GM10266 (cell line): ENCODE results near the gene CHRM5.

ENCODE experiments used
- DNase-seq: peaks from one replicate; pipeline ENCODE4 v3.0.0; 2012; ENCODE audit errors: extremely low spot score
- TF ChIP-seq, protein P1 (sequence below): IDR thresholded peaks from 2 replicates; pipeline ENCODE4 v1.5.1; 2012; ENCODE audit warnings: mild to moderate bottlenecking, low read depth; ENCODE audit not compliant: control insufficient read depth, insufficient read depth; ENCODE audit errors: missing control alignments

Gene CHRM5

DNA sequence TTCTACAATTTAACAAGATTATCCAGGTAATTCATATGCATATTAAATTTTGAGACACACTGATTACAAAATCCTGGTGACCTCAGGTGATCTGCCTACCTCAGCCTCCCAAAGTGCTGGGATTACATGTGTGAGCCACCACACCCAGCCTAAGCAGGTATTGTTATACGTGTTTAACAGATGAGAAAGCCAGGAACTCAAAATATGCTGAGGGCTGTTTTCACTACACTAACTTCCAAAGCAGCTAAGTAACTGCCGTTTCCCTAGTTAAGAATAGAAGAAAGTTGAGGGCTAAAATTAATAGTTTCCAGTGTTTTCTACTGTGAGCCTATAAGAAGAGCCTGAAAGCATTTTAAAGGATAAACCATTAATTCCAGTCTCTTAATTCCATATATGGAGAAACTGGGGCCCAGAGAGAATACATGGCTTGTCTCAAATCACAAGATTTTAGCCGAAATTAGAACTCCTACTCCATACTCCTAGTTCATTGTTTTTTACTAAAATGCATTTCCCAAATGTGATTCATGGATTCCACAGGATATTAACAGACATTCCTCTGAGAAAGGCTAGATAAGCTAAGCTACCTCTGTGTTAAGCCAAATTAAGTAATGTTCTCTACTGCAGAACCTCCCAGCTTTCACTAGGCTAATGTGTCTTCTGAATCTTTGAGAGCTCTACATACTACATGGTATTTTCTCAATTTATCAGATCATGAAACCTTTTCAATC, 87.7 kb downstream of the CHRM5 start:
- no peak for DNase-seq
- TF ChIP-seq, protein P1, sequence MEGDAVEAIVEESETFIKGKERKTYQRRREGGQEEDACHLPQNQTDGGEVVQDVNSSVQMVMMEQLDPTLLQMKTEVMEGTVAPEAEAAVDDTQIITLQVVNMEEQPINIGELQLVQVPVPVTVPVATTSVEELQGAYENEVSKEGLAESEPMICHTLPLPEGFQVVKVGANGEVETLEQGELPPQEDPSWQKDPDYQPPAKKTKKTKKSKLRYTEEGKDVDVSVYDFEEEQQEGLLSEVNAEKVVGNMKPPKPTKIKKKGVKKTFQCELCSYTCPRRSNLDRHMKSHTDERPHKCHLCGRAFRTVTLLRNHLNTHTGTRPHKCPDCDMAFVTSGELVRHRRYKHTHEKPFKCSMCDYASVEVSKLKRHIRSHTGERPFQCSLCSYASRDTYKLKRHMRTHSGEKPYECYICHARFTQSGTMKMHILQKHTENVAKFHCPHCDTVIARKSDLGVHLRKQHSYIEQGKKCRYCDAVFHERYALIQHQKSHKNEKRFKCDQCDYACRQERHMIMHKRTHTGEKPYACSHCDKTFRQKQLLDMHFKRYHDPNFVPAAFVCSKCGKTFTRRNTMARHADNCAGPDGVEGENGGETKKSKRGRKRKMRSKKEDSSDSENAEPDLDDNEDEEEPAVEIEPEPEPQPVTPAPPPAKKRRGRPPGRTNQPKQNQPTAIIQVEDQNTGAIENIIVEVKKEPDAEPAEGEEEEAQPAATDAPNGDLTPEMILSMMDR = no peak

DNA sequence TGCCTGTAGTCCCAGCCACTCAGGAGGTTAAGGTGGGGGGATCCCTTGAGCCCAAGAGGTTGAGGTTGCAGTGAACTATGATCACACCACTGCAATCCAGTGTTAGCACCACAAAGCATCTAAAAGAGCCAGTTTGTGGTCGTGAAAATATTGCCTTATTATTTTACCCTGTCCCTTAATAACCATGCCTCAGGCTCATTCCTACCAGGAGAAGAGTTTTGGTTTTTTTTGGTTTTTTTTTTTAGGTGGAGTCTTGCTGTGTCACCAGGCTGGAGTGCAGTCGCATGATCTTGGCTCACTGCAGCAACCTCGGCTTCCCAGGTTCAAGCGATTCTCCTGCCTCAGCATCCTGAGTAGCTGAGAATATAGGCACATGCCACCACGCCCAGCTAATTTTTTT, 88.6 kb downstream of the CHRM5 start:
- TF ChIP-seq, protein P1 = no peak
- no peak for DNase-seq

DNA sequence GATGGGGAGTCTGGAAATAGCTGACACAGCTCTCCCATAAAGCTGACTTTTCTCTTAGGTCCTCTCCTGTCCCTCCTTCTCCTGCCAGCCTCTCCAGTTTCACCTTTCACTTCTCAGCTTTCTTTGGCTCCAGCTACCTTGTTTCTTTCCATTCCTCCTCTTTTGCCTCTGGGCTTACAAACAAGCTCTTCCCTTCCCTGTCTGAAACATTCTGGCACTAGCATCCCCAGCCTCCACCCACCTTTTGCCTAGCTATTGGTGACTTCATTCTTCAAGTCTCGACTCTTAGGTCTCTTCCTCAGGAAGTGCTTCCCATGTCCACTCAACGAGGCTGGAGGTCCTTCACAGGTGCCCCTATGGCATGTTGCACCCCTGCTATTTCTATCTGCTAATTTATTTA, 91.2 kb downstream of the CHRM5 start:
- DNase-seq = no peak
- TF ChIP-seq, protein P1 = no peak

DNA sequence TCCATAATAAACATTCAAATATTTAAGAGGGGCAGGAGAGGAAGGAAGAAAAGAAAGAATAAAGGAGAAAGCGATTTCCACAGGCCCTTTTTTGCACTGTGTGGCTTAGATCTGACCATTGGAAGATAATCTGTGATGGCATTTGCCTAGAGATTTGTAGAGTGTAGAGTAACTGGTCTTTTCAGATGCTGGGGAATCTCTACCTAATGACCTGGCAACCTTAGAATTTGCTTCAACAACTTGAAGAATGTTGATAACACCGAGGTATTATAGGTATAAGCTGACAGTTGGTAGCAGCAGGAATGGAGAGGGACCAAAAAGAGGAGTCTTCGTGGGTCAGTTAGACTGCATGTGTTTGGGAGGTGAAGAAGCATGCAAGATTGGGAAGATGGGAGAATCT, 91.6 kb downstream of the CHRM5 start:
- TF ChIP-seq, protein P1 = no peak
- DNase-seq = no peak

DNA sequence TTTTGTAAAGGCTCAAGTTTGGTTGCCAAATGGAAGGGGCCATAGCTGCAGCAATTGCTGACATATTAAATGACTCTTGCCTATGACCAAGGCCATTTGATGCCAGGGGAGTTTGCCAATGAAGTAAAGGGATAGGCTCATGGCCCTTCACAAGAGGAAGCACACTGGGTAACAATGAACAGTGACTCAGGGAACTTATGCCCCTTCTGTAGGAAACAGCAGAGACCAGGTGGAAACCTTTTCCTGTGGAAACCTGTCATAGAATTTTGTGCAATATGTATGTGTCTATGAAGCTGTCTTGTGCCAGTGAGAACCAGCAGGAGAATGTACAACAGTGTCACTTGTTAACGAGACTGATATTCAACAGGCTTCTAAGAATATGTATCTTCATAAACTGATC, 96.1 kb downstream of the CHRM5 start:
- TF ChIP-seq, protein P1 = no peak
- DNase-seq = no peak

DNA sequence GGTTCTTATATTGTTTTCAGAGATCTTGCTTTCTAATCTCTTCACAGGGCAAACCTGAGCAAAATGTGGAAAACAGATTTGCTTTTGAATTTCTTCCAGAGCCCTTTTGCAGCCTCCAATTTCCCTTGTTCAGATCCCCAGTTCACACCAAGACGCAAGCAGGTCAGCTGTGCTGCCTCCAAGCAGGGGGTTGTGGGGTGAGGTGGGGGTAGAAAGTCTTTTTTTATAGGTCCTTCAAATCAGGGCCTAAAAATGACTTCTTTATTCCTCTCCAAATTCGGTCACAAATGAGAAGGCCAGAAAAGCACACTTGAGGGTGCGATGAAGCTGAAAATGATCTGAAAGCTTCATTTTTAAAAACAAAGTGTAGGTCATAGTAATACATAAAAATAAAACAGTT, 97.0 kb downstream of the CHRM5 start:
- TF ChIP-seq, protein P1 = no peak
- no peak for DNase-seq

DNA sequence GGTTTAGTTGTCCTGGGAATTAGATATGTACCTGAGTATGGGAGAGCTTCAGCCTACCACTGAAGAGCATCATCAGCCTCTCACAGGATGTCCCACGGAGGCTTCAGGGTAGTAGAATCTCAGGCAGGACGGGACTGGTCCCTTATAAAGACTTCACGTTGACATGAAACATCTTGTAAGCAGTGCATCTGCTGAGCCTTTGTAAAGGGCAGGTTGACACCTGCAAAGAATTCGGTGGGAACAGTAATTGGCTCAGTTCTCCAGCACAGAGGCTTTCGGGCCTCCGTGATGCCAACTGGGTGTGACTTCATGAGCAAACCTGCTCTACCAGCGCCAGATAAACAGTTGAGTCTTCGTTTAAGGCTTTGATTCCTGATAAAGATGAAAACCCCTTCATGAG, 97.6 kb downstream of the CHRM5 start:
- no peak for DNase-seq
- TF ChIP-seq, protein P1 = no peak
